ENCODE measurements around the gene CCDC12. TPM values are rescaled to one million over a fixed set of nuclear protein-coding genes. Genes with fewer than 3 reads are reported as not detected.

The CCDC12 gene
- polyA plus RNA-seq, 1 of the 3 experiments (the other 2 are of a cell fraction): 105 TPM

DNA sequence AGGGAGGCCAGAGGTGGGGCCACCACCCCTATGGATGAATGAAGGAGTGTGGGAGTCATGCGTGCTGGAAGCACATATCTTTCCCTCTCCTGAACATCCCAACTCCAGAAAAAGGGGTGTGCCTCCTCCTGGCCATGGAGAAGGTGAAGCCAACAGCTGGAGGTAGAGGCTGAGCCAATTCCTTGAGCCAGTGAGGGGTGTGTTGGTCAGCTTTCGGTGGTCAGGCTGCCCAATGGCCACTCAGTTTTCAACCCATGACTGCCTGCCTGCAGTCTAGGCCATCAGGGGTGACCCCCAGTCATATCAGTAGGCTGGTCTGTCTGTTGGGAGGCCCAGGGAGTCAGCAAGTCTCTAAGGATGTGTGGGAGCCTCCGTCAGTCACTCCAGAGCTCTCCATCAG lies 85.4 kb downstream of the CCDC12 start:
- Histone ChIP-seq H3K36me3 (replicated peaks in 1 of 2; ENCODE audit: control insufficient read depth in 1 of 2, insufficient read depth in 2 of 2, low read length in 1 of 2) (no peaks in the 10 kb centered on the region), H3K27me3 (ENCODE audit: insufficient read depth) (no peaks in the 10 kb centered on the region), H4K20me1 (ENCODE audit: insufficient read depth) (no peaks in the 10 kb centered on the region), H3K4me2 (no peak overlapping the region), H2AFZ (ENCODE audit: low read depth) (no peak overlapping the region), H3K9me2 (no peaks in the 10 kb centered on the region), H3F3A (replicated peaks; ENCODE audit: insufficient read depth) (peaks cover 7% of the 10 kb centered on the region), H3K27ac (ENCODE audit: low read depth in 2 of 2, low read length in 1 of 2) (no peak overlapping the region), H3K9ac (no peak overlapping the region), H3K9me3 (no peaks in the 10 kb centered on the region), H3K4me1 (ENCODE audit: control insufficient read depth in 1 of 2, insufficient read depth in 2 of 2, low read depth in 1 of 2, low read length in 1 of 2) (peaks cover 0 to 20% of the 10 kb centered on the region in 2 experiments; a peak in 1 of 4 replicates), H3K79me2 (ENCODE audit: insufficient read depth) (no peaks in the 10 kb centered on the region), H3K4me3 (ENCODE audit: low read depth in 2 of 2, low read length in 1 of 2) (no peak overlapping the region)
- CTCF ChIA-PET: interaction anchor here (0.8 to 31.0 kb wide), 6 partner anchors 18 to 402 kb away, joined by 3 to 480 read pairs (median 4); partner anchors contain the start of genes MYL3 and PTH1R
- DNase-seq: no peak
- 66% methylated on average over 2 of the region's 3 CpGs for WGBS (ENCODE audit: low lambda C conversion rate)
- POLR2A ChIA-PET: no interaction called here
- TF ChIP-seq GABPA (IDR thresholded peaks at IDR 0.05; ENCODE audit: low read depth) (no peak), NRF1 (IDR thresholded peaks at IDR 0.05; ENCODE audit: low read depth, low read length) (no peak), FOXM1 (IDR thresholded peaks at IDR 0.05; ENCODE audit: low read depth) (no peak), SMC3 (IDR thresholded peaks at IDR 0.05; ENCODE audit: low read depth, low read length) (no peak), RAD21 (IDR thresholded peaks at IDR 0.05; ENCODE audit: low read length) (no peak), RFX5 (IDR thresholded peaks at IDR 0.05; ENCODE audit: low read length) (no peak), SIN3A (IDR thresholded peaks at IDR 0.05; ENCODE audit: borderline replicate concordance, low read depth, low read length) (no peak), IRF3 (IDR thresholded peaks at IDR 0.05; ENCODE audit: low read depth, low read length) (no peak), NFIC (IDR thresholded peaks at IDR 0.05; ENCODE audit: borderline replicate concordance) (no peak), RXRA (IDR thresholded peaks at IDR 0.05; ENCODE audit: borderline replicate concordance, low read depth) (no peak), POLR2AphosphoS5 (IDR thresholded peaks at IDR 0.05; ENCODE audit: low read depth, low read length) (no peak), TCF12 (IDR thresholded peaks at IDR 0.05) (no peak), PBX3 (IDR thresholded peaks at IDR 0.05) (no peak), EZH2phosphoT487 (IDR thresholded peaks at IDR 0.05; ENCODE audit: borderline replicate concordance, low read depth) (no peak), CHD2 (IDR thresholded peaks at IDR 0.05; ENCODE audit: low read length, partially characterized antibody) (no peak), YY1 (IDR thresholded peaks at IDR 0.05; ENCODE audit: low read depth) (no peak)
- TF ChIP-seq, protein P1, sequence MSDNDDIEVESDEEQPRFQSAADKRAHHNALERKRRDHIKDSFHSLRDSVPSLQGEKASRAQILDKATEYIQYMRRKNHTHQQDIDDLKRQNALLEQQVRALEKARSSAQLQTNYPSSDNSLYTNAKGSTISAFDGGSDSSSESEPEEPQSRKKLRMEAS (IDR thresholded peaks at IDR 0.05; ENCODE audit: low read depth): no peak
- TF ChIP-seq, protein P2, sequence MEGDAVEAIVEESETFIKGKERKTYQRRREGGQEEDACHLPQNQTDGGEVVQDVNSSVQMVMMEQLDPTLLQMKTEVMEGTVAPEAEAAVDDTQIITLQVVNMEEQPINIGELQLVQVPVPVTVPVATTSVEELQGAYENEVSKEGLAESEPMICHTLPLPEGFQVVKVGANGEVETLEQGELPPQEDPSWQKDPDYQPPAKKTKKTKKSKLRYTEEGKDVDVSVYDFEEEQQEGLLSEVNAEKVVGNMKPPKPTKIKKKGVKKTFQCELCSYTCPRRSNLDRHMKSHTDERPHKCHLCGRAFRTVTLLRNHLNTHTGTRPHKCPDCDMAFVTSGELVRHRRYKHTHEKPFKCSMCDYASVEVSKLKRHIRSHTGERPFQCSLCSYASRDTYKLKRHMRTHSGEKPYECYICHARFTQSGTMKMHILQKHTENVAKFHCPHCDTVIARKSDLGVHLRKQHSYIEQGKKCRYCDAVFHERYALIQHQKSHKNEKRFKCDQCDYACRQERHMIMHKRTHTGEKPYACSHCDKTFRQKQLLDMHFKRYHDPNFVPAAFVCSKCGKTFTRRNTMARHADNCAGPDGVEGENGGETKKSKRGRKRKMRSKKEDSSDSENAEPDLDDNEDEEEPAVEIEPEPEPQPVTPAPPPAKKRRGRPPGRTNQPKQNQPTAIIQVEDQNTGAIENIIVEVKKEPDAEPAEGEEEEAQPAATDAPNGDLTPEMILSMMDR (IDR thresholded peaks at IDR 0.05): no peak
- TF ChIP-seq, protein P3, sequence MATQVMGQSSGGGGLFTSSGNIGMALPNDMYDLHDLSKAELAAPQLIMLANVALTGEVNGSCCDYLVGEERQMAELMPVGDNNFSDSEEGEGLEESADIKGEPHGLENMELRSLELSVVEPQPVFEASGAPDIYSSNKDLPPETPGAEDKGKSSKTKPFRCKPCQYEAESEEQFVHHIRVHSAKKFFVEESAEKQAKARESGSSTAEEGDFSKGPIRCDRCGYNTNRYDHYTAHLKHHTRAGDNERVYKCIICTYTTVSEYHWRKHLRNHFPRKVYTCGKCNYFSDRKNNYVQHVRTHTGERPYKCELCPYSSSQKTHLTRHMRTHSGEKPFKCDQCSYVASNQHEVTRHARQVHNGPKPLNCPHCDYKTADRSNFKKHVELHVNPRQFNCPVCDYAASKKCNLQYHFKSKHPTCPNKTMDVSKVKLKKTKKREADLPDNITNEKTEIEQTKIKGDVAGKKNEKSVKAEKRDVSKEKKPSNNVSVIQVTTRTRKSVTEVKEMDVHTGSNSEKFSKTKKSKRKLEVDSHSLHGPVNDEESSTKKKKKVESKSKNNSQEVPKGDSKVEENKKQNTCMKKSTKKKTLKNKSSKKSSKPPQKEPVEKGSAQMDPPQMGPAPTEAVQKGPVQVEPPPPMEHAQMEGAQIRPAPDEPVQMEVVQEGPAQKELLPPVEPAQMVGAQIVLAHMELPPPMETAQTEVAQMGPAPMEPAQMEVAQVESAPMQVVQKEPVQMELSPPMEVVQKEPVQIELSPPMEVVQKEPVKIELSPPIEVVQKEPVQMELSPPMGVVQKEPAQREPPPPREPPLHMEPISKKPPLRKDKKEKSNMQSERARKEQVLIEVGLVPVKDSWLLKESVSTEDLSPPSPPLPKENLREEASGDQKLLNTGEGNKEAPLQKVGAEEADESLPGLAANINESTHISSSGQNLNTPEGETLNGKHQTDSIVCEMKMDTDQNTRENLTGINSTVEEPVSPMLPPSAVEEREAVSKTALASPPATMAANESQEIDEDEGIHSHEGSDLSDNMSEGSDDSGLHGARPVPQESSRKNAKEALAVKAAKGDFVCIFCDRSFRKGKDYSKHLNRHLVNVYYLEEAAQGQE (IDR thresholded peaks at IDR 0.05; ENCODE audit: low read depth, low read length): no peak

Measured in SK-N-SH (cell line).